SKM-1 treated with dmso at 0.1 percent for 144 hours (cell line): ENCODE measurements around the gene FBXW9.
"Not testable (repeated sequence)": the region's sequence is repeated elsewhere in the genome, so short reads cannot be mapped to it uniquely, and the experiment has no call there.

Experiments
- DNase-seq: peaks from one replicate; lab custom pipeline; 2025; ENCODE audit not compliant: unreplicated experiment; lab: John Stamatoyannopoulos, UW

Gene FBXW9

GRCh38 chr19:12696366-12697335 lies at the start of gene FBXW9:
Gene FBXW9 (minus strand): TSS chr19:12696631. CDS start chr19:12696581, 50 bp downstream.
- peak; percentile 87 for DNase-seq

GRCh38 chr19:12745166-12745897 lies 48.9 kb upstream of the FBXW9 start:
- no peak for DNase-seq

- no peak for DNase-seq
Measured at GRCh38 chr19:12737835-12738351, 41.5 kb upstream of the FBXW9 start.

- peak; percentile 99 for DNase-seq
Measured at GRCh38 chr19:12736995-12737834, 40.8 kb upstream of the FBXW9 start, which contains the start of gene GET3. Gene GET3 (plus strand): TSS chr19:12737497. CDS start chr19:12737506, 9 bp downstream.

GRCh38 chr19:12733369-12734214 lies 37.2 kb upstream of the FBXW9 start:
- DNase-seq, result peak; percentile 65

- DNase-seq, result no peak
Measured at GRCh38 chr19:12731337-12731736, 34.9 kb upstream of the FBXW9 start.

- no peak for DNase-seq
Measured at GRCh38 chr19:12730064-12730463, 33.6 kb upstream of the FBXW9 start.

- no peak for DNase-seq
Measured at GRCh38 chr19:12727745-12728433, 31.5 kb upstream of the FBXW9 start.

- no peak for DNase-seq
Measured at GRCh38 chr19:12726988-12727316, 30.5 kb upstream of the FBXW9 start.

GRCh38 chr19:12725612-12726011 lies 29.2 kb upstream of the FBXW9 start:
- DNase-seq, result not testable (repeated sequence)

- peak; percentile 68 for DNase-seq
Measured at GRCh38 chr19:12723641-12724426, 27.4 kb upstream of the FBXW9 start, which contains the start of gene TNPO2. Gene TNPO2 (minus strand): TSS chr19:12723932. CDS start chr19:12720977, 2,955 bp downstream.

GRCh38 chr19:12723381-12723640 lies 26.9 kb upstream of the FBXW9 start:
- DNase-seq, result no peak

GRCh38 chr19:12722566-12723380 lies 26.3 kb upstream of the FBXW9 start:
- peak; percentile 97 for DNase-seq

GRCh38 chr19:12721656-12722565 lies 25.5 kb upstream of the FBXW9 start:
- DNase-seq, result no peak

- no peak for DNase-seq
Measured at GRCh38 chr19:12720851-12721655, 24.6 kb upstream of the FBXW9 start.

- DNase-seq, result no peak
Measured at GRCh38 chr19:12720296-12720695, 23.9 kb upstream of the FBXW9 start.
